Ovary (tissue), 9 donors: ENCODE data around the gene GJB5. TPM values are rescaled to one million over a fixed set of nuclear protein-coding genes. Genes with fewer than 3 reads are reported as not detected.
"Not testable (repeated sequence)": the region's sequence is repeated elsewhere in the genome, so short reads cannot be mapped to it uniquely, and the experiment has no call there.

ENCODE experiments used
- DNase-seq, 5 donors: peaks; one replicate each; pipeline ENCODE4 v3.0.0-alpha.2; 2019 to 2020
- H3K27ac ChIP-seq, 2 donors: fragments of 200-600 bp; one replicate each; pipeline versions ENCODE4 v1.5.1 to v1.8.0; 2019 to 2022
- H3K27me3 ChIP-seq: fragments of 200-600 bp; one replicate; pipeline ENCODE4 v1.8.0; 2022
- H3K36me3 ChIP-seq: fragments of 200-600 bp; sonication (generic); one replicate; pipeline ENCODE4 v1.5.1; 2019
- H3K4me1 ChIP-seq: one replicate; pipeline ENCODE4 v1.8.1; 2013; ENCODE audit warnings: mild to moderate bottlenecking, moderate library complexity; ENCODE audit not compliant: insufficient read depth
- H3K4me3 ChIP-seq: fragments of 200-600 bp; sonication (generic); one replicate; pipeline ENCODE4 v1.5.1; 2017
- H3K9me3 ChIP-seq, 2 donors: fragments of 200-600 bp in 1 of 2; sonication (generic) in 1 of 2; one replicate each; pipeline versions ENCODE4 v1.5.1 to v1.8.1; 2013 to 2019; ENCODE audit warnings: mild to moderate bottlenecking in 1 of 2, moderate library complexity in 1 of 2
- EP300 ChIP-seq: sonication (generic); formaldehyde crosslinking; IDR thresholded peaks from one replicate; pipeline ENCODE4 v1.6.1; 2017; ENCODE audit warnings: antibody characterized with exemption
- POLR2A ChIP-seq: fragments of 450-650 bp; IDR thresholded peaks from one replicate; pipeline ENCODE4 v1.6.1; 2017; ENCODE audit warnings: antibody characterized with exemption, mild to moderate bottlenecking, moderate library complexity
- WGBS, 3 donors: extraction: QIAGEN DNeasy Blood & Tissue Kit in 1 of 3; methylation state at CpG; one replicate each; pipeline versions ENCODE4 v1.1.5 to v1.1.7; 2013 to 2017; 5-methylcytosine and 5-hydroxymethylcytosine counted together
- intact Hi-C, 4 donors: fragments of 100-400 bp; cut with DNase I; formaldehyde crosslinking; loops; one replicate each; pipeline versions ENCODE4 v1.11.0 to v1.15.1; 2022 to 2023
- polyA plus RNA-seq, 2 donors: library from polyadenylated mRNA; stranded (reverse); fragments of 200-250 nt in 1 of 2; fragments of 350-450 nt in 1 of 2; fragmentation: Illumina TruSeq in 1 of 2; extraction: RNeasy Lipid Tissue Mini Kit (QIAGEN cat#74804) in 1 of 2; gene quantifications; one replicate each; pipeline ENCODE4 v1.2.3, GENCODE V29; 2013 to 2014
- total RNA-seq, 7 donors: library from RNA; depleted of rRNA in 2 of 7; stranded (reverse); fragments of >200 nt in 2 of 7; fragmentation: NEBNext Ultra II Directional in 3 of 7; extraction: Animal tissue kit (Norgen Biotek cat#: 25700) in 3 of 7; gene quantifications; one replicate each; pipeline versions ENCODE4 v1.1.0 to v1.2.4, GENCODE V29; 2016 to 2023
- TF ChIP-seq, protein P1 (sequence below), 3 donors: fragments of 450-650 bp in 2 of 3; fragments of 200-600 bp in 1 of 3; IDR thresholded peaks; one replicate each; pipeline versions ENCODE4 v1.5.1 to v1.8.0; 2016 to 2022; ENCODE audit warnings: antibody characterized with exemption in 3 of 3, mild to moderate bottlenecking in 1 of 3
- donor health status: DM: no; HTN: no; CAD: no; lungs with moderate emphysema.
- donor health status: DM: no; HTN: no; CAD: no.
- donor health status: Bipolar disorder and iron deficiency.
- donor health status: DM: yes; HTN: yes; CAD: no.
- donor health status: DM: no; HTN: no; CAD: no.
- donor health status: DM: yes; HTN: yes; CAD: no.

Gene GJB5
- total and polyA plus RNA-seq, 9 donors = not detected

DNA sequence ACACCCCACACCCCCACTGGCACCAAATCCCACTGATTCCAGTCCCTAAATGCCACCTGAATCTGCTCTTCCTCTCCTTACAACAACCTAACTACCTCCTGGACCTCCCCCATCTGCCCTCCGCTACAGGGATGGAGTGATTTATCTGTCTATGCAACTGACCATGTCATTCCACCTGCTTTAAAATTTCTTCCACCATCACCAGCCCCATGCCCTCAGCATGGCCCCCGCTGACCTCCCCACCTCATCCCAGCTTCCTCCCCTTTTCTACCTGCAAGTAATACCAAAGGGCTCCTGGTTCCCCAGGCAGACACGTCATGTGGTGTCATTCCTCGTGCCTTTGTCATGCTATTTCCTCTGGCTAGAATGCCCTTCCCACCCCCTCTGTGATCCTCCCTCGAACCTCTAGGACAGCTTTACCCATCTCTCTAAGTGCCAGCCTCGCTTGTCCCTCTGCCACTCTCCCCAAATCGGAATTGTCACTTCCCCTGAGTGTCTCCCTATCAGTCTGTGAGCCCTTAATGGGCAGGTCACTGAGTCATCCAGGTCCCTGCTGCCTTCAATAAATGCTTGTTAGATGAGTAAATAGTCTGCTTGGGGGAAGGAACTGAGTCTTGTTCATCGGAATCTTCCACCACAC, 8.4 kb downstream of the GJB5 start:
- no peak for DNase-seq
- 47 to 54% (median 48%) methylated on average over 8 of the region's 8 CpGs for WGBS, 3 donors
- Histone ChIP-seq H3K4me3 (no peak overlapping the region), H3K27me3 (no peaks in the 10 kb centered on the region), H3K4me1 (no peaks in the 10 kb centered on the region), H3K36me3 (no peaks in the 10 kb centered on the region), H3K9me3 (no peaks in the 10 kb centered on the region), H3K27ac (no peak overlapping the region)
- intact Hi-C loops = no loop called here
- TF ChIP-seq, protein P1, sequence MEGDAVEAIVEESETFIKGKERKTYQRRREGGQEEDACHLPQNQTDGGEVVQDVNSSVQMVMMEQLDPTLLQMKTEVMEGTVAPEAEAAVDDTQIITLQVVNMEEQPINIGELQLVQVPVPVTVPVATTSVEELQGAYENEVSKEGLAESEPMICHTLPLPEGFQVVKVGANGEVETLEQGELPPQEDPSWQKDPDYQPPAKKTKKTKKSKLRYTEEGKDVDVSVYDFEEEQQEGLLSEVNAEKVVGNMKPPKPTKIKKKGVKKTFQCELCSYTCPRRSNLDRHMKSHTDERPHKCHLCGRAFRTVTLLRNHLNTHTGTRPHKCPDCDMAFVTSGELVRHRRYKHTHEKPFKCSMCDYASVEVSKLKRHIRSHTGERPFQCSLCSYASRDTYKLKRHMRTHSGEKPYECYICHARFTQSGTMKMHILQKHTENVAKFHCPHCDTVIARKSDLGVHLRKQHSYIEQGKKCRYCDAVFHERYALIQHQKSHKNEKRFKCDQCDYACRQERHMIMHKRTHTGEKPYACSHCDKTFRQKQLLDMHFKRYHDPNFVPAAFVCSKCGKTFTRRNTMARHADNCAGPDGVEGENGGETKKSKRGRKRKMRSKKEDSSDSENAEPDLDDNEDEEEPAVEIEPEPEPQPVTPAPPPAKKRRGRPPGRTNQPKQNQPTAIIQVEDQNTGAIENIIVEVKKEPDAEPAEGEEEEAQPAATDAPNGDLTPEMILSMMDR (IDR thresholded peaks at IDR 0.05) = no peak
- TF ChIP-seq POLR2A (no peak), EP300 (no peak)

DNA sequence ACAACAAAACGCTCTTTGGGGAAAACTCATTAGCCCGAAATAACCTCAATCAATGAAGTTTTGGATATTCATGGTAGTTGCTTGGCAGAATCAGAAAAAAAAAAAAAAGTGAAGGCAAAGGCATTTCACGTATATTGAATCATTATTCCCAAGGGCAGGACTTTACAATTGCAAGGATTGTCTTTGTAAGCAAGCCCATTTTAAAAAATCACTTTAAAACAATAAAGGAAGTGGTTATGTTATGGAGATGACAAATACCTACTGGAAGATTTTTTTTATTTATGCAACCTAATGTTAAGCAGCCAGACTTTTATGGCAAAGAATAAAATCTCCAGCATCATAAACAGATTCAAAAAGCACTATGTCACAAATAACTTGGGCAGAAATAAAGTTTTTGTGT, 14.0 kb downstream of the GJB5 start:
- intact Hi-C loops = no loop called here
- H3K27ac ChIP-seq = no peak overlapping the region
- no peaks in the 10 kb centered on the region for H3K9me3 ChIP-seq
- H3K4me1 ChIP-seq = no peaks in the 10 kb centered on the region
- H3K36me3 ChIP-seq = no peaks in the 10 kb centered on the region
- no peak overlapping the region for H3K4me3 ChIP-seq
- 76 to 81% (median 79%) methylated on average over 3 of the region's 3 CpGs for WGBS, 3 donors
- no peak for DNase-seq
- no peak for TF ChIP-seq POLR2A
- TF ChIP-seq, protein P1 (IDR thresholded peaks at IDR 0.05) = no peak
- no peak for TF ChIP-seq EP300
- H3K27me3 ChIP-seq = no peaks in the 10 kb centered on the region

DNA sequence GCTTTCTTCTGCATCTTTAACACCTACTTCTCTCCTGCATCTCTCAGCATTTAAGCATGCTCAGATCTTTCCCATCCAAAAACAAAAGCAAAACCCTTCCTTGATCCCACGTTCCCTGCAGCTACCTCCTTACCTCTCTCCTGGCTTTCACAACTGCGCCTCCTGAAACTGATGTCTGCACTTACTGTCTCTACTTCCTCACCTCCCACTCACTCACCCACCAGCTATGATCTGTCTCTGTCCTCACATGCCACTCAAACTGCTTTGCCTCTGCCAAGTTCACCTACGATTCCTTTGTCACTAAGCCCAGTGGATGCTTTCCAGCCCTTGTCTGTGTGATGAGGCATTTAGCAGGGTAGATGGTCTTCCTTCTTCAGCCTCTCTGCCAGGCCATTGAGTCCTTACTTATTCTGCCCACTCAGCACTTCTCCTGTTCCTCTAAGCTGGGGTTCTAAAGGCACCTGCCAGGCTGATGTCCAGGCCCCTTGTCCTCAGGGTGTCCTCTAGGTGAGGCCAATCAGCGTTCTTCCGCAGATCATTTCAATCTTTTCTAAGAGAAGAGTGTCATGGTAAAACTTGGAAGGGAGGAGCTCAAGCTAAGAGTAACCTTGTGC, 16.2 kb downstream of the GJB5 start:
- intact Hi-C loops = no loop called here
- no peak overlapping the region for H3K27ac ChIP-seq
- 68 to 73% (median 73%) methylated on average over 5 of the region's 5 CpGs for WGBS, 3 donors

DNA sequence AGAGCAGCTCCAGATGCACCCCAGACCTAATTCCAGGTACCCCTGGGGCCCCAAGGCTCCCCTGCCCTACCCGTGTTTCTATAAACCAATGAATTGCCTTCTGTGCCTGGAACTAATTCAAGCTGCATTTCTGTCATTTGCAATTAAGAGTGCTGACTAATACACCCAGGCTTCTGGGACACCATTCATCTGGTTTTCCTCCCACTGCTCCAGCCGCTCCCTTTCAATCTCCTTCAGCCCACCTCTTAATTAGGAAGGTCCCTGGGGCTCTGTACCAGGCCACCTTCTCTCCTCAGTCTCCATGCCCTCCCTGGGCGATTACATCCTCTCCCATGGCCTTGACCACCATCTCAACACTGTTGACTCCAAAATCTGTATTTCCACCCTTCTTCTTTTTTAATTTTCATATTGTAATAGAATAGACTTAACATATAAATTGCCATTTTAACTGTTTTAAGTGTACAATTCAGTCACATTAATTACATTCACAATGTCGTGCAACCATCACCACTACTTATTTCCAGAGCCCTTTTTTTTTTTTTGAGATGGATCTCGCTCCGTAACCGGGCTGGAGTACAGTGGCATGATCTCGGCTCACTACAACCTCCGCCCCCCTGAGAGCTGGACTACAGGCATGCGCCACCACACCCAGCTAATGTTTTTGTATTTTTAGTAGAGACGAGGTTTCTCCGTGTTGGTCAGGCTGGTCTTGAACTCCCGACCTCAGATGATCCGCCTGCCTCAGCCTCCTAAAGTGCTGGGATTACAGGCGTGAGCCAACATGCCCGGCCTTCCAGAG, 16.9 kb downstream of the GJB5 start:
- H3K4me3 ChIP-seq = no peak overlapping the region
- intact Hi-C loops = no loop called here
- no peaks in the 10 kb centered on the region for H3K4me1 ChIP-seq
- no peak overlapping the region for H3K27ac ChIP-seq
- 77 to 83% (median 82%) methylated on average over 16 of the region's 16 CpGs for WGBS, 3 donors
- TF ChIP-seq POLR2A (no peak), EP300 (no peak)
- TF ChIP-seq, protein P1 (IDR thresholded peaks at IDR 0.05) = no peak
- no peaks in the 10 kb centered on the region for H3K27me3 ChIP-seq
- DNase-seq = no peak
- H3K9me3 ChIP-seq = no peaks in the 10 kb centered on the region
- H3K36me3 ChIP-seq = no peaks in the 10 kb centered on the region

More for the DNA sequence above, 16.2 kb downstream of the GJB5 start:
- Histone ChIP-seq H3K9me3 (no peaks in the 10 kb centered on the region), H3K4me3 (no peak overlapping the region), H3K36me3 (no peaks in the 10 kb centered on the region), H3K4me1 (no peaks in the 10 kb centered on the region), H3K27me3 (no peaks in the 10 kb centered on the region)
- no peak for DNase-seq
- no peak for TF ChIP-seq POLR2A
- no peak for TF ChIP-seq EP300
- TF ChIP-seq, protein P1 (IDR thresholded peaks at IDR 0.05) = no peak

DNA sequence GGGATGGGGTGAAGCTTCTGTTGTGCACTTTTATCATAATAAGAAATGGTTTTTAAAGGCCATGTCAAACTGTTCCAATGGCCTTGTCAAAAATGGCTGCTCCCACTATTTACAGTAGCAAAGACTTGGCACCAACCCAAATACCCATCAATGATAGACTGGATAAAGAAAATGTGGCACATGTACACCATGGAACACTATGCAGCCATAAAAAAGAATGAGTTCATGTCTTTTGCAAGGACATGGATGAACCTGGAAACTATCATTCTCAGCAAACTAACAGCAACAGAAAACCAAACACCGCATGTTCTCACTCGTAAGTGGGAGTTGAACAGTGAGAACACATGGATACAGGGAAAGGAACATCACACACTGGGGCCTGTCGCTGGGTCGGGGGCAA, 18.3 kb downstream of the GJB5 start:
- H3K9me3 ChIP-seq, H3K4me1 ChIP-seq, DNase-seq, intact Hi-C loops, H3K27ac ChIP-seq, H3K4me3 ChIP-seq, H3K27me3 ChIP-seq, H3K36me3 ChIP-seq: not testable (repeated sequence)
- 80 to 91% (median 81%) methylated on average over 4 of the region's 4 CpGs for WGBS, 3 donors
